ENCODE data around the gene PRKG1. TPM values are rescaled to one million over a fixed set of nuclear protein-coding genes. Genes with fewer than 3 reads are reported as not detected.

The PRKG1 gene
- total and polyA plus RNA-seq, 2 of the 8 experiments (the other 6 are each of a cell fraction or from before 2014, with no cell fraction given) = 4.2 to 15.2 TPM

DNA sequence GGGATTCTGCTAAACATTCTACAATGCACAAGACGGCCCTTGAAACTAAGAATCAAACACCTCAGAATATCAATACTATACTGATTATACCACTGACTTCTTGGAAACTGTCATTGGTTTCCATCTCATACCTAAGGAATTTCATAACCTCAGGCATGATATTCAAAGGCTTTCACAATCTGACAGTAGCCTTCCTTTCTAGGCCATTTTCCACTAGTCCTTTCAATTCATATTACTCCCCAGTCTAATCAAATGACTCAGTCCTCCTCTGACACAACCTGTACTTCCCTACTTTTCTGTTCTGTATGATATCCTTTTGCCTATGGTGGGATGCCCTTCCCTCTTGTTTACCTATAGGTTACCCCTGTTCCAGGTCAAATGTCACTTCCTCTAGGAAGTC is 576.8 kb downstream of the PRKG1 start:
- Histone ChIP-seq H2BK5ac (ENCODE audit: low read depth, low read length) (no peak overlapping the region), H2AFZ (ENCODE audit: low read length) (no peak overlapping the region), H4K20me1 (replicated peaks in 1 of 2; ENCODE audit: control insufficient read depth in 1 of 2, insufficient read depth in 2 of 2, low read length in 2 of 2) (no peaks in the 10 kb centered on the region), H3K4me1 (replicated peaks in 1 of 4; ENCODE audit: control insufficient read depth in 3 of 4, insufficient read depth in 4 of 4, low read length in 3 of 4) (no peaks in the 10 kb centered on the region), H3K4ac (replicated peaks; ENCODE audit: insufficient read length, low read depth, low read length) (no peak overlapping the region), H3K27me3 (replicated peaks in 1 of 4; ENCODE audit: control insufficient read depth in 3 of 4, extremely low read depth in 1 of 4, insufficient read depth in 3 of 4, low read length in 3 of 4) (no peaks in the 10 kb centered on the region), H3K9ac (replicated peaks in 1 of 4; ENCODE audit: extremely low read depth in 1 of 4, low read depth in 3 of 4, low read length in 3 of 4) (no peak overlapping the region), H2BK12ac (ENCODE audit: low read depth, low read length) (no peak overlapping the region), H2BK20ac (ENCODE audit: low read length) (no peak overlapping the region), H3K4me2 (ENCODE audit: insufficient read depth in 1 of 2, low read depth in 2 of 2, low read length in 2 of 2) (no peak overlapping the region), H2BK15ac (ENCODE audit: low read length) (no peak overlapping the region), H4K8ac (ENCODE audit: extremely low read depth, insufficient read depth, low read length) (no peak overlapping the region), H3K27ac (ENCODE audit: low read depth, low read length) (no peak overlapping the region), H2AK5ac (ENCODE audit: low read depth, low read length) (no peak overlapping the region), H3K18ac (ENCODE audit: extremely low read depth, low read length) (no peak overlapping the region), H2BK120ac (replicated peaks; ENCODE audit: low read depth, low read length) (no peak overlapping the region), H3K23me2 (ENCODE audit: low read depth, low read length) (no peaks in the 10 kb centered on the region), H3K14ac (ENCODE audit: insufficient read length) (no peak overlapping the region), H3K79me2 (ENCODE audit: control insufficient read depth in 1 of 2, insufficient read depth in 2 of 2, low read length in 2 of 2) (no peaks in the 10 kb centered on the region), H3K4me3 (ENCODE audit: extremely low read depth in 1 of 4, insufficient read depth in 2 of 4, low read depth in 3 of 4, low read length in 4 of 4) (no peak overlapping the region), H4K91ac (replicated peaks; ENCODE audit: insufficient read length, low read length) (no peak overlapping the region), H4K5ac (ENCODE audit: insufficient read length, low read depth, low read length) (no peak overlapping the region), H3K79me1 (ENCODE audit: low read depth, low read length) (no peaks in the 10 kb centered on the region), H3K36me3 (ENCODE audit: control insufficient read depth in 2 of 4, insufficient read depth in 4 of 4, low read length in 3 of 4) (no peaks in the 10 kb centered on the region), H3K56ac (replicated peaks; ENCODE audit: insufficient read length, low read depth, low read length) (no peak overlapping the region), H3K9me3 (ENCODE audit: insufficient read depth in 2 of 2, low read depth in 1 of 2, low read length in 1 of 2) (no peaks in the 10 kb centered on the region), H3K23ac (ENCODE audit: insufficient read length) (no peak overlapping the region)
- WGBS, 2 experiments (ENCODE audit: extremely low coverage in 1 of 2, insufficient coverage in 1 of 2, insufficient read length in 1 of 2, insufficient replicate concordance in 2 of 2, low coverage in 1 of 2, low lambda C conversion rate in 2 of 2, missing lambda C conversion rate in 1 of 2) = 91% methylated on average over 1 of the region's 1 CpG; no CpG with 5 or more reads in 1 of the 2 experiments
- TF ChIP-seq TAF7 (optimal IDR thresholded peaks at IDR 0.05; ENCODE audit: borderline replicate concordance, low read depth, low read length) (no peak), KDM4A (IDR thresholded peaks at IDR 0.05; ENCODE audit: low read depth, low read length, severe bottlenecking) (no peak), TAF1 (IDR thresholded peaks at IDR 0.05; ENCODE audit: low read depth, low read length) (no peak), GABPA (IDR thresholded peaks at IDR 0.05; ENCODE audit: borderline replicate concordance, insufficient read depth, low read length) (no peak), SIX5 (IDR thresholded peaks at IDR 0.05; ENCODE audit: low read depth, low read length) (no peak)
- DNase-seq (ENCODE audit: low read depth in 1 of 2, low spot score in 2 of 2) (no peak), FAIRE-seq (no peak)
- ChIA-PET POLR2A (ENCODE audit: partially characterized antibody) (no interaction called here), CTCF (ENCODE audit: partially characterized antibody) (no interaction called here)

Data from H1 (cell line).